Measurements from ENCODE around the gene LRRC74A.

LRRC74A gene

GRCh38 chr14:76836029-76836630, 9.9 kb downstream of the LRRC74A start:
- TF ChIP-seq POLR2AphosphoS5 (IDR thresholded peaks at IDR 0.05; ENCODE audit: low read depth, low read length) (no peak), FOXP2 (optimal IDR thresholded peaks at IDR 0.05; ENCODE audit: borderline replicate concordance, extremely low read depth, extremely low read length, insufficient read depth) (no peak), TAF1 (IDR thresholded peaks at IDR 0.05; ENCODE audit: borderline replicate concordance, insufficient read depth, low read length) (no peak), REST (IDR thresholded peaks at IDR 0.05; ENCODE audit: insufficient read depth in 1 of 2, low read depth in 2 of 2, low read length in 2 of 2) (no peak), SIN3A (IDR thresholded peaks at IDR 0.05; ENCODE audit: borderline replicate concordance, insufficient read depth, low read length) (no peak)

GRCh38 chr14:76837524-76837923, 11.3 kb downstream of the LRRC74A start:
- no peak for TF ChIP-seq SIN3A (IDR thresholded peaks at IDR 0.05; ENCODE audit: borderline replicate concordance, insufficient read depth, low read length)
- no peak for TF ChIP-seq REST (IDR thresholded peaks at IDR 0.05; ENCODE audit: insufficient read depth in 1 of 2, low read depth in 2 of 2, low read length in 2 of 2)
- TF ChIP-seq POLR2AphosphoS5 (IDR thresholded peaks at IDR 0.05; ENCODE audit: low read depth, low read length) = no peak
- TF ChIP-seq FOXP2 (optimal IDR thresholded peaks at IDR 0.05; ENCODE audit: borderline replicate concordance, extremely low read depth, extremely low read length, insufficient read depth) = no peak
- no peak for TF ChIP-seq TAF1 (IDR thresholded peaks at IDR 0.05; ENCODE audit: borderline replicate concordance, insufficient read depth, low read length)

- no peak for TF ChIP-seq REST (IDR thresholded peaks at IDR 0.05; ENCODE audit: insufficient read depth in 1 of 2, low read depth in 2 of 2, low read length in 2 of 2)
- no peak for TF ChIP-seq TAF1 (IDR thresholded peaks at IDR 0.05; ENCODE audit: borderline replicate concordance, insufficient read depth, low read length)
- no peak for TF ChIP-seq POLR2AphosphoS5 (IDR thresholded peaks at IDR 0.05; ENCODE audit: low read depth, low read length)
- TF ChIP-seq FOXP2 (optimal IDR thresholded peaks at IDR 0.05; ENCODE audit: borderline replicate concordance, extremely low read depth, extremely low read length, insufficient read depth) = no peak
- no peak for TF ChIP-seq SIN3A (IDR thresholded peaks at IDR 0.05; ENCODE audit: borderline replicate concordance, insufficient read depth, low read length)
Measured at GRCh38 chr14:76842414-76842813, 16.2 kb downstream of the LRRC74A start.

- no peak for TF ChIP-seq POLR2AphosphoS5 (IDR thresholded peaks at IDR 0.05; ENCODE audit: low read depth, low read length)
- TF ChIP-seq FOXP2 (optimal IDR thresholded peaks at IDR 0.05; ENCODE audit: borderline replicate concordance, extremely low read depth, extremely low read length, insufficient read depth) = no peak
- TF ChIP-seq REST (IDR thresholded peaks at IDR 0.05; ENCODE audit: insufficient read depth in 1 of 2, low read depth in 2 of 2, low read length in 2 of 2) = no peak
- no peak for TF ChIP-seq SIN3A (IDR thresholded peaks at IDR 0.05; ENCODE audit: borderline replicate concordance, insufficient read depth, low read length)
- no peak for TF ChIP-seq TAF1 (IDR thresholded peaks at IDR 0.05; ENCODE audit: borderline replicate concordance, insufficient read depth, low read length)
Measured at GRCh38 chr14:76844223-76844622, 18.0 kb downstream of the LRRC74A start.
